GM12878 (cell line): Measurements from ENCODE around the gene SORCS1.

Experiments used
- CHD1 ChIP-seq: IDR thresholded peaks from 2 replicates; pipeline ENCODE4 v1.6.1; 2012; ENCODE audit warnings: low read depth, low read length, improper control_type of control experiment
- EZH2 ChIP-seq: IDR thresholded peaks from 2 replicates; pipeline ENCODE4 v1.6.1; 2012; ENCODE audit warnings: low read depth, mild to moderate bottlenecking, control low read depth, inconsistent platforms, low read length, borderline replicate concordance; ENCODE audit not compliant: control insufficient read depth
- FOS ChIP-seq: IDR thresholded peaks from 3 replicates; pipeline ENCODE4 v1.6.1; 2011; ENCODE audit warnings: borderline replicate concordance; ENCODE audit not compliant: insufficient read length; ENCODE audit errors: extremely low read depth
- FOXM1 ChIP-seq: IDR thresholded peaks from 2 replicates; pipeline ENCODE4 v1.6.1; 2012; ENCODE audit warnings: low read depth, mild to moderate bottlenecking, inconsistent platforms, low read length, moderate library complexity
- MYC ChIP-seq: IDR thresholded peaks from 2 replicates; pipeline ENCODE4 v1.6.1; 2011; ENCODE audit warnings: mild to moderate bottlenecking, low read length, moderate library complexity, inconsistent platforms; ENCODE audit not compliant: insufficient read depth, insufficient replicate concordance, insufficient read length, severe bottlenecking
- RFX5 ChIP-seq: IDR thresholded peaks from 2 replicates; pipeline ENCODE4 v1.6.1; 2011; ENCODE audit warnings: low read depth, low read length, improper control_type of control experiment
- SMAD1 ChIP-seq: fragments of 450-650 bp; IDR thresholded peaks from 2 replicates; pipeline ENCODE4 v1.6.1; 2018; ENCODE audit warnings: mild to moderate bottlenecking, low read depth; ENCODE audit not compliant: partially characterized antibody
- SP1 ChIP-seq: IDR thresholded peaks from one replicate; pipeline ENCODE4 v1.6.1; 2011; ENCODE audit warnings: low read depth, low read length
- SUZ12 ChIP-seq: fragments of 200-600 bp; sonication (generic); IDR thresholded peaks from one replicate; pipeline ENCODE4 v1.6.1; 2018; ENCODE audit warnings: antibody characterized with exemption, mild to moderate bottlenecking; ENCODE audit not compliant: unreplicated experiment
- TF ChIP-seq, protein P1 (sequence below), 3 experiments: IDR thresholded peaks in 2 of 3; conservative IDR thresholded peaks in 1 of 3; 2 replicates each; pipeline ENCODE4 v1.5.1; 2011; ENCODE audit warnings: low read depth in 3 of 3, low read length in 3 of 3, mild to moderate bottlenecking in 3 of 3, control low read depth in 2 of 3, moderate library complexity in 2 of 3, inconsistent platforms in 1 of 3, mixed read lengths in 1 of 3; ENCODE audit not compliant: control insufficient read depth in 2 of 3, insufficient read depth in 1 of 3; ENCODE audit errors: extremely low read depth in 1 of 3

DNA sequence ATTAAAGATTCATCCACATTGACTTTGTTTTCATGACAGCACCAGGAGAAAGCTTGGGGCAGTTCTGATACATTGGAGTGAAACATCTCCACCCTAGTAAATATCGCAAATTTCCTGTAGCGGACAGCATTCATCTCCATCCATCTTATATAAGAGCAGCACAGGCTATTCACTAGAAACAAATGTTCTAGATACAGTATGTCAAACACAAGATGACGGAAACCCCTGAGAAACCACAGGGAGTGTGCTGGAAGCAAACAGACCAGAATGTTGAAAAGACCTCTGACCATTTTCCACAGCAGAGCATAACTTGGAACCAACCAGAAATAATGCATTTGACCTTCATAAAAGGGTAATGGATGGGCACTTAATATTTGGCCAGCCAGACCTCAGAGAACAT, 343.9 kb downstream of the SORCS1 start:
- TF ChIP-seq MYC (no peak), FOXM1 (no peak), CHD1 (no peak), SUZ12 (no peak), SP1 (no peak), SMAD1 (no peak), FOS (no peak), RFX5 (no peak), EZH2 (no peak)
- TF ChIP-seq, protein P1, sequence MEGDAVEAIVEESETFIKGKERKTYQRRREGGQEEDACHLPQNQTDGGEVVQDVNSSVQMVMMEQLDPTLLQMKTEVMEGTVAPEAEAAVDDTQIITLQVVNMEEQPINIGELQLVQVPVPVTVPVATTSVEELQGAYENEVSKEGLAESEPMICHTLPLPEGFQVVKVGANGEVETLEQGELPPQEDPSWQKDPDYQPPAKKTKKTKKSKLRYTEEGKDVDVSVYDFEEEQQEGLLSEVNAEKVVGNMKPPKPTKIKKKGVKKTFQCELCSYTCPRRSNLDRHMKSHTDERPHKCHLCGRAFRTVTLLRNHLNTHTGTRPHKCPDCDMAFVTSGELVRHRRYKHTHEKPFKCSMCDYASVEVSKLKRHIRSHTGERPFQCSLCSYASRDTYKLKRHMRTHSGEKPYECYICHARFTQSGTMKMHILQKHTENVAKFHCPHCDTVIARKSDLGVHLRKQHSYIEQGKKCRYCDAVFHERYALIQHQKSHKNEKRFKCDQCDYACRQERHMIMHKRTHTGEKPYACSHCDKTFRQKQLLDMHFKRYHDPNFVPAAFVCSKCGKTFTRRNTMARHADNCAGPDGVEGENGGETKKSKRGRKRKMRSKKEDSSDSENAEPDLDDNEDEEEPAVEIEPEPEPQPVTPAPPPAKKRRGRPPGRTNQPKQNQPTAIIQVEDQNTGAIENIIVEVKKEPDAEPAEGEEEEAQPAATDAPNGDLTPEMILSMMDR (IDR thresholded peaks at IDR 0.05 in 2 of 3, conservative IDR thresholded peaks at IDR 0.05 in 1 of 3; ENCODE audit: control insufficient read depth in 2 of 3, extremely low read depth in 1 of 3, insufficient read depth in 1 of 3, low read depth in 3 of 3, low read length in 3 of 3): no peak
